HG03045 (cell line): ENCODE results near the gene NACC2.

Experiments used
- ATAC-seq: cut with Tn5 transposase; IDR thresholded peaks from one replicate; pipeline ENCODE4 v1.9.1; 2021; ENCODE audit warnings: mild to moderate bottlenecking, moderate library complexity; ENCODE audit not compliant: unreplicated experiment

Gene NACC2

GRCh38 chr9:136014147-136014923 is 80.8 kb downstream of the NACC2 start:
- ATAC-seq: no peak

GRCh38 chr9:136013524-136014034 is 81.5 kb downstream of the NACC2 start:
- ATAC-seq: no peak

GRCh38 chr9:136013116-136013515 is 82.0 kb downstream of the NACC2 start:
- no peak for ATAC-seq

GRCh38 chr9:136012651-136013050 is 82.4 kb downstream of the NACC2 start:
- ATAC-seq: no peak

GRCh38 chr9:136011703-136012496 is 83.2 kb downstream of the NACC2 start:
- ATAC-seq: no peak

GRCh38 chr9:136011376-136011702 is 83.8 kb downstream of the NACC2 start:
- ATAC-seq: no peak

- ATAC-seq: no peak
These were observed 84.3 kb downstream of the NACC2 start for GRCh38 chr9:136010615-136011361.

GRCh38 chr9:136010176-136010575 is 84.9 kb downstream of the NACC2 start:
- no peak for ATAC-seq

GRCh38 chr9:136009516-136009915 is 85.6 kb downstream of the NACC2 start:
- no peak for ATAC-seq

- ATAC-seq: no peak
These were observed 86.4 kb downstream of the NACC2 start for GRCh38 chr9:136008693-136008997.

GRCh38 chr9:136007934-136008692 is 87.0 kb downstream of the NACC2 start:
- ATAC-seq: no peak

GRCh38 chr9:136007276-136007933 is 87.7 kb downstream of the NACC2 start:
- no peak for ATAC-seq

GRCh38 chr9:136006169-136006568 is 88.9 kb downstream of the NACC2 start:
- no peak for ATAC-seq

GRCh38 chr9:136004712-136005111 is 90.4 kb downstream of the NACC2 start:
- ATAC-seq: no peak

GRCh38 chr9:136004219-136004618 is 90.9 kb downstream of the NACC2 start:
- ATAC-seq: no peak

GRCh38 chr9:136003411-136004218 is 91.5 kb downstream of the NACC2 start:
- no peak for ATAC-seq

- ATAC-seq: no peak
These were observed 92.2 kb downstream of the NACC2 start for GRCh38 chr9:136002881-136003280.

GRCh38 chr9:136002215-136002614 is 92.9 kb downstream of the NACC2 start:
- no peak for ATAC-seq

- no peak for ATAC-seq
These were observed 93.9 kb downstream of the NACC2 start for GRCh38 chr9:136001231-136001630.
